GM18505 (cell line): Measurements from ENCODE around the gene NMNAT3.

Experiments
- ATAC-seq: cut with Tn5 transposase; IDR thresholded peaks from one replicate; pipeline ENCODE4 v1.9.1; 2021; ENCODE audit not compliant: unreplicated experiment
- POLR2A ChIP-seq: IDR thresholded peaks from 4 replicates; pipeline ENCODE4 v1.6.1; 2011; ENCODE audit warnings: borderline replicate concordance; ENCODE audit not compliant: insufficient read depth, insufficient read length; ENCODE audit errors: extremely low read depth

The NMNAT3 gene

GRCh38 chr3:139519998-139520737, 157.6 kb downstream of the NMNAT3 start:
- no peak for TF ChIP-seq POLR2A
- ATAC-seq, result no peak

- no peak for ATAC-seq
- no peak for TF ChIP-seq POLR2A
These were observed 158.6 kb downstream of the NMNAT3 start for GRCh38 chr3:139518926-139519842.

- no peak for ATAC-seq
- no peak for TF ChIP-seq POLR2A
These were observed 159.5 kb downstream of the NMNAT3 start for GRCh38 chr3:139518306-139518705.

- no peak for TF ChIP-seq POLR2A
- no peak for ATAC-seq
These were observed 160.3 kb downstream of the NMNAT3 start for GRCh38 chr3:139517321-139518065.

- TF ChIP-seq POLR2A, result no peak
- ATAC-seq, result no peak
These were observed 163.0 kb downstream of the NMNAT3 start for GRCh38 chr3:139514741-139515140.
